CD14-positive monocyte (primary cell): Measurements from ENCODE around the gene ABTB2. TPM values are rescaled to one million over a fixed set of nuclear protein-coding genes. Genes with fewer than 3 reads are reported as not detected.

Experiments used
- DNase-seq, 3 donors: peaks; one replicate each; pipeline ENCODE4 v3.0.0-alpha.2; 2011 to 2022
- H2AFZ ChIP-seq: 2 replicates; pipeline ENCODE4 v1.6.0; 2012; ENCODE audit warnings: mild to moderate bottlenecking, low read depth, low read length, inconsistent platforms; ENCODE audit not compliant: insufficient read depth, poor library complexity, severe bottlenecking
- H3K27ac ChIP-seq, 2 donors: 1 replicate in 1 of 2; 2 replicates in 1 of 2; pipeline ENCODE4 v1.5.1; 2012 to 2013; ENCODE audit warnings: low read length in 2 of 2, control low read depth in 1 of 2, inconsistent platforms in 1 of 2, low read depth in 1 of 2, mild to moderate bottlenecking in 1 of 2
- H3K27me3 ChIP-seq, 2 donors: one replicate each; pipeline versions ENCODE4 v1.6.0 to v1.6.1; 2011 to 2013; ENCODE audit warnings: low read length in 2 of 2; ENCODE audit not compliant: control insufficient read depth in 2 of 2, insufficient read depth in 2 of 2
- H3K36me3 ChIP-seq, 2 donors: replicated peaks in 1 of 2; 1 replicate in 1 of 2; 2 replicates in 1 of 2; pipeline versions ENCODE4 v1.5.1 to v1.6.1; 2012 to 2013; ENCODE audit warnings: low read length in 2 of 2, control low read depth in 1 of 2, inconsistent platforms in 1 of 2, mild to moderate bottlenecking in 1 of 2; ENCODE audit not compliant: insufficient read depth in 2 of 2, control insufficient read depth in 1 of 2
- H3K4me1 ChIP-seq, 2 donors: 1 replicate in 1 of 2; 2 replicates in 1 of 2; pipeline versions ENCODE4 v1.5.1 to v1.6.1; 2012 to 2013; ENCODE audit warnings: low read length in 2 of 2, control low read depth in 1 of 2, inconsistent platforms in 1 of 2, mild to moderate bottlenecking in 1 of 2, moderate library complexity in 1 of 2; ENCODE audit not compliant: insufficient read depth in 2 of 2, control insufficient read depth in 1 of 2
- H3K4me2 ChIP-seq: replicated peaks from 2 replicates; pipeline ENCODE3; 2012; ENCODE audit warnings: low read length, moderate library complexity, mild to moderate bottlenecking; ENCODE audit not compliant: poor library complexity, severe bottlenecking; ENCODE audit errors: extremely low read depth
- H3K4me3 ChIP-seq, 3 experiments: fragments of 200-600 bp in 1 of 3; sonication (generic) in 1 of 3; replicated peaks in 1 of 3; 1 replicate in 2 of 3; 2 replicates in 1 of 3; pipeline ENCODE4 v1.5.1; 2011 to 2013; ENCODE audit warnings: low read length in 3 of 3, mild to moderate bottlenecking in 3 of 3, control low read depth in 2 of 3, low read depth in 2 of 3, inconsistent platforms in 1 of 3, moderate library complexity in 1 of 3
- H3K79me2 ChIP-seq: 2 replicates; pipeline ENCODE4 v1.6.0; 2012; ENCODE audit warnings: mild to moderate bottlenecking, control low read depth, inconsistent platforms, low read length, moderate library complexity; ENCODE audit not compliant: insufficient read depth
- H3K9ac ChIP-seq: 2 replicates; pipeline ENCODE4 v1.6.0; 2017; ENCODE audit warnings: low read length, mild to moderate bottlenecking; ENCODE audit not compliant: insufficient read depth, poor library complexity, severe bottlenecking
- H3K9me3 ChIP-seq, 2 donors: replicated peaks in 1 of 2; 1 replicate in 1 of 2; 2 replicates in 1 of 2; pipeline versions ENCODE4 v1.5.1 to v1.6.1; 2012 to 2013; ENCODE audit warnings: low read length in 2 of 2, control low read depth in 1 of 2; ENCODE audit not compliant: control insufficient read depth in 1 of 2, insufficient read depth in 1 of 2
- H4K20me1 ChIP-seq: 2 replicates; pipeline ENCODE4 v1.6.0; 2012; ENCODE audit warnings: mild to moderate bottlenecking, low read length, control low read depth, moderate library complexity; ENCODE audit not compliant: insufficient read depth
- H3K27ac Mint-ChIP-seq, 7 donors: one replicate each; pipeline ENCODE4 v1.8.0; 2020; ENCODE audit warnings: mild to moderate bottlenecking in 7 of 7, mixed read lengths in 7 of 7, moderate library complexity in 6 of 7, inconsistent platforms in 2 of 7
- H3K27me3 Mint-ChIP-seq, 3 donors: one replicate each; pipeline ENCODE4 v1.8.0; 2021 to 2022; ENCODE audit warnings: low read depth in 3 of 3, mild to moderate bottlenecking in 3 of 3, mixed read lengths in 3 of 3, moderate library complexity in 3 of 3, inconsistent platforms in 1 of 3
- H3K36me3 Mint-ChIP-seq, 2 donors: one replicate each; pipeline ENCODE4 v1.8.0; 2020; ENCODE audit warnings: mixed read lengths in 2 of 2, inconsistent platforms in 1 of 2, mild to moderate bottlenecking in 1 of 2
- H3K4me1 Mint-ChIP-seq: one replicate; pipeline ENCODE4 v1.8.0; 2020; ENCODE audit warnings: mild to moderate bottlenecking, mixed read lengths
- H3K4me3 Mint-ChIP-seq, 2 donors: one replicate each; pipeline ENCODE4 v1.8.0; 2020; ENCODE audit warnings: mild to moderate bottlenecking in 2 of 2, mixed read lengths in 2 of 2, moderate library complexity in 1 of 2
- H3K9me3 Mint-ChIP-seq, 7 donors: one replicate each; pipeline ENCODE4 v1.8.0; 2020 to 2022; ENCODE audit warnings: mixed read lengths in 7 of 7, mild to moderate bottlenecking in 6 of 7, moderate library complexity in 6 of 7, inconsistent platforms in 2 of 7
- CTCF ChIP-seq: fragments of 200-600 bp; IDR thresholded peaks from one replicate; pipeline ENCODE4 v1.8.0; 2022; ENCODE audit warnings: antibody characterized with exemption, mild to moderate bottlenecking
- WGBS: methylation state at CpG from one replicate; pipeline ENCODE4 v1.1.5; 2013; ENCODE audit warnings: missing lambda C conversion rate; ENCODE audit not compliant: insufficient coverage; 5-methylcytosine and 5-hydroxymethylcytosine counted together
- intact Hi-C, 2 donors: fragments of 100-400 bp; cut with micrococcal nuclease; formaldehyde crosslinking; loops; one replicate each; pipeline versions ENCODE4 v1.15.0 to v1.15.1; 2023
- polyA plus RNA-seq, 3 donors: library from polyadenylated mRNA; depleted of rRNA in 1 of 3; unstranded in 2 of 3; stranded (reverse) in 1 of 3; fragments of 300-500 nt in 2 of 3; fragments of >200 nt in 1 of 3; fragmentation: Illumina TruSeq in 2 of 3; gene quantifications; 1 replicate in 2 of 3; 2 replicates in 1 of 3; pipeline ENCODE4 v1.2.3, GENCODE V29; 2012 to 2021

ABTB2 gene
- polyA plus RNA-seq, 3 donors: 0.25 to 1.7 (median 0.26) TPM

DNA sequence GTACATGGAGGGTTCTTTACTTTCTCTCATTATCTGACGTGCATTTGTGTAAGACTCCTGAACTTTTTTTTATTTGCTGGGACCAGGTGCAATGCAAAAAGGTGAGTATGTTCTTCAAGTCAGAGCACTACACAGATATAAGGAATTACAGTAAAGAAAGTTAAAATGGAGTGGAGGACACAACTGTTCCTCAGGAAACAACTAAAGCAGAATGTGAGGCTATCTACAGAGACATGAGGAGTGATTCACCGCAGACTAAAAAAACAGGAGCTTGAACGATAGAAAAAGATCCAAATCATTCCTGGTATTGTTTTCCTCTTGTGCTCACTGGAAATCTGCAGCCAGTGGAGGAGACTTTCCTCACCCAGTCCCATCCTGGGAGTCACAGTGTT, 106.2 kb downstream of the ABTB2 start:
- no peaks in the 10 kb centered on the region for H3K79me2 ChIP-seq
- H3K4me3 ChIP-seq: peak overlapping the region in 2 of 3 experiments; percentile 2 to 61
- H3K9ac ChIP-seq: peak overlapping the region; percentile 61
- H3K4me1 Mint-ChIP-seq: peaks cover 33% of the 10 kb centered on the region
- peaks cover 0 to 2% of the 10 kb centered on the region in 2 donors for H3K36me3 Mint-ChIP-seq
- no peaks in the 10 kb centered on the region for H3K9me3 Mint-ChIP-seq
- H3K4me2 ChIP-seq: peak overlapping the region; percentile 61
- no peaks in the 10 kb centered on the region for H4K20me1 ChIP-seq
- H3K4me1 ChIP-seq: peaks cover 23 to 32% of the 10 kb centered on the region in 2 donors
- no peaks in the 10 kb centered on the region for H3K36me3 ChIP-seq
- H3K4me3 Mint-ChIP-seq: peak overlapping the region; percentile 54 to 72
- no peaks in the 10 kb centered on the region for H3K27me3 ChIP-seq
- peak overlapping the region; percentile 48 to 95 (median 87) for H3K27ac Mint-ChIP-seq
- H3K9me3 ChIP-seq: no peaks in the 10 kb centered on the region
- peaks cover 0 to 2% (median 2%) of the 10 kb centered on the region in 3 donors for H3K27me3 Mint-ChIP-seq
- H3K27ac ChIP-seq: peak overlapping the region; percentile 33 to 88
- no peak for TF ChIP-seq CTCF
- intact Hi-C loops: loop anchor here (5.0 to 10.0 kb wide), 3 partner anchors 53 to 106 kb away; partner anchors contain the start of gene ABTB2 (in 2 of the 2)
- DNase-seq: peak in 1 of 3 donors; percentile 8
- WGBS: 22% methylated on average over 2 of the region's 3 CpGs
- peak overlapping the region; percentile 71 for H2AFZ ChIP-seq

GRCh38 chr11:34250732-34251588, 106.8 kb downstream of the ABTB2 start:
- peak; percentile 95 to 97 (median 97) for DNase-seq
- H4K20me1 ChIP-seq: no peaks in the 10 kb centered on the region
- H3K9me3 ChIP-seq: no peaks in the 10 kb centered on the region
- no peaks in the 10 kb centered on the region for H3K79me2 ChIP-seq
- H3K4me1 Mint-ChIP-seq: peaks cover 33% of the 10 kb centered on the region
- H3K27ac ChIP-seq: peak overlapping the region; percentile 33 to 88
- peak overlapping the region; percentile 68 to 95 (median 87) for H3K27ac Mint-ChIP-seq
- H3K4me3 ChIP-seq: peak overlapping the region in 2 of 3 experiments; percentile 2 to 61
- peak overlapping the region; percentile 54 to 72 for H3K4me3 Mint-ChIP-seq
- peaks cover 0 to 2% (median 2%) of the 10 kb centered on the region in 3 donors for H3K27me3 Mint-ChIP-seq
- no peaks in the 10 kb centered on the region for H3K27me3 ChIP-seq
- H3K9me3 Mint-ChIP-seq: no peaks in the 10 kb centered on the region
- WGBS: 0% methylated on average over 4 of the region's 10 CpGs
- peaks cover 23 to 32% of the 10 kb centered on the region in 2 donors for H3K4me1 ChIP-seq
- H2AFZ ChIP-seq: peak overlapping the region; percentile 71
- peak overlapping the region; percentile 61 for H3K9ac ChIP-seq
- no peak for TF ChIP-seq CTCF
- peak overlapping the region; percentile 61 for H3K4me2 ChIP-seq
- H3K36me3 Mint-ChIP-seq: peaks cover 0 to 2% of the 10 kb centered on the region in 2 donors
- intact Hi-C loops: loop anchor here (5.0 to 10.0 kb wide), 3 partner anchors 54 to 106 kb away; partner anchors contain the start of gene ABTB2 (in 2 of the 2)
- H3K36me3 ChIP-seq: no peaks in the 10 kb centered on the region
